ENCODE measurements around the gene HSPB9.

HSPB9 gene

GRCh38 chr17:42122371-42123303, at the start of gene HSPB9:
Gene HSPB9, plus strand, starts transcription at chr17:42122804. Its CDS starts 47 bp downstream, at chr17:42122851.
- no peak for TF ChIP-seq POLR2A (IDR thresholded peaks at IDR 0.05; ENCODE audit: low read depth, low read length)
- no peak for DNase-seq (ENCODE audit: insufficient read length, low spot score)
- no peak for FAIRE-seq

DNA sequence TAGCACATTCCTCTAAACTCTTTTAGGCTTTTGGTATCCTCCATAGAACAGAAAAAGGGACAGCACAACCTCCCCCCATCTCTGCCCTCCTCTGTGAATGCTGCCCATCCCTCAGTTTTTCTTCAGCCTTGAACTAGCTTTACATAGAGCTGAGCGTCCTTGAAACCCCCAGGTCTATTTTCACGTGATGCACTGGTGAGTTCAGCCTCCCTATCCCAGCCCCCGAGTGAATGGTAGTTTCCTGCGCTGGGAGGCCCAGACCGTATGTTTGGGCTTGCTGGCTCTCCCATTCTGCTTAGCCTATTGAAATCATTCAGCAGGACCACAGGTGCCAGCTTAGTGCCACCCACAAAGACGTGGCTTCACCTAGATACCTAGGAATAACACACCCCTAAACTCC, 46.8 kb upstream of the HSPB9 start:
- DNase-seq (ENCODE audit: insufficient read length, low spot score) (no peak), FAIRE-seq (no peak)
- TF ChIP-seq POLR2A (IDR thresholded peaks at IDR 0.05; ENCODE audit: low read depth, low read length), result no peak

- DNase-seq (ENCODE audit: insufficient read length, low spot score), result no peak
- FAIRE-seq, result no peak
- no peak for TF ChIP-seq POLR2A (IDR thresholded peaks at IDR 0.05; ENCODE audit: low read depth, low read length)
Observed at GRCh38 chr17:42076797-42077559, 45.6 kb upstream of the HSPB9 start.

- FAIRE-seq (no peak), DNase-seq (ENCODE audit: insufficient read length, low spot score) (no peak)
- no peak for TF ChIP-seq POLR2A (IDR thresholded peaks at IDR 0.05; ENCODE audit: low read depth, low read length)
Observed at GRCh38 chr17:42077755-42078154, 44.8 kb upstream of the HSPB9 start.

DNA sequence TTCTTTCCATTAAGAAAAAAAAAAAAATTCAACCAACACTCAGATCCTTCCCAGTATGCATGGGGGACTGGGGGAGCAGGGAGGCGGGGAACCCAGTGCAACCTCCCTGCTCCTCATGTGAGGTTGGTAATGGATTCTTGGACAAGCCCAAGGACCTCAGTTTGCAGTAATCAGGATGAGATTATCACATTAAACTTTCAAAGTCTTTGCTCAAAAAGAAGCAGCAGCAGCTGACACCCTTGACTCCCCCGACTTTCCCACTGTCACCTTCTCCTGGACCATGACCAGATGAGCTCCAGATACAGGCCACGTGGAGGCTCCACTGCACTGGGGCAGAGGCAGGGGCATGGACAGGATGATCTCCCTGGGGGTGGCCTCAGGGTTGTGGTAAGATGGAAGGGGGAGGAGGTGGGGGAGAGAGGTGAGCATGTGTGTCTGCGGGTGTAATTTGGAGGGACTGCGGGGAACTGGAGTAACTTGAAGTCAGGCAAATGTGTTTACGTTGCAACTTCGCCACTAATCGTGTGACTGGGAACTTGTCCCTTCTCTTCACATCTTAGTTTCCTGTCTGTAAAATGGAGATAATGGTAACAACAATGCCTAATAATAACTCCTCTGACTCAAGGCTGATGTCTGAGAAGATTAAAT, 44.1 kb upstream of the HSPB9 start:
- DNase-seq (ENCODE audit: insufficient read length, low spot score) (no peak), FAIRE-seq (no peak)
- TF ChIP-seq POLR2A (IDR thresholded peaks at IDR 0.05; ENCODE audit: low read depth, low read length), result no peak

GRCh38 chr17:42079541-42079940, 43.1 kb upstream of the HSPB9 start:
- no peak for TF ChIP-seq POLR2A (IDR thresholded peaks at IDR 0.05; ENCODE audit: low read depth, low read length)
- no peak for FAIRE-seq
- no peak for DNase-seq (ENCODE audit: insufficient read length, low spot score)

- DNase-seq (ENCODE audit: insufficient read length, low spot score), result no peak
- TF ChIP-seq POLR2A (IDR thresholded peaks at IDR 0.05; ENCODE audit: low read depth, low read length), result no peak
- no peak for FAIRE-seq
Observed at GRCh38 chr17:42081516-42082129, 41.0 kb upstream of the HSPB9 start.

- FAIRE-seq (no peak), DNase-seq (ENCODE audit: insufficient read length, low spot score) (no peak)
- no peak for TF ChIP-seq POLR2A (IDR thresholded peaks at IDR 0.05; ENCODE audit: low read depth, low read length)
Observed at GRCh38 chr17:42087042-42087701, 35.4 kb upstream of the HSPB9 start.

- TF ChIP-seq POLR2A (IDR thresholded peaks at IDR 0.05; ENCODE audit: low read depth, low read length), result no peak
- DNase-seq (ENCODE audit: insufficient read length, low spot score) (no peak), FAIRE-seq (no peak)
Observed at GRCh38 chr17:42087736-42088705, 34.6 kb upstream of the HSPB9 start.

- no peak for DNase-seq (ENCODE audit: insufficient read length, low spot score)
- no peak for TF ChIP-seq POLR2A (IDR thresholded peaks at IDR 0.05; ENCODE audit: low read depth, low read length)
- FAIRE-seq, result no peak
Observed at GRCh38 chr17:42088736-42089135, 33.9 kb upstream of the HSPB9 start.

DNA sequence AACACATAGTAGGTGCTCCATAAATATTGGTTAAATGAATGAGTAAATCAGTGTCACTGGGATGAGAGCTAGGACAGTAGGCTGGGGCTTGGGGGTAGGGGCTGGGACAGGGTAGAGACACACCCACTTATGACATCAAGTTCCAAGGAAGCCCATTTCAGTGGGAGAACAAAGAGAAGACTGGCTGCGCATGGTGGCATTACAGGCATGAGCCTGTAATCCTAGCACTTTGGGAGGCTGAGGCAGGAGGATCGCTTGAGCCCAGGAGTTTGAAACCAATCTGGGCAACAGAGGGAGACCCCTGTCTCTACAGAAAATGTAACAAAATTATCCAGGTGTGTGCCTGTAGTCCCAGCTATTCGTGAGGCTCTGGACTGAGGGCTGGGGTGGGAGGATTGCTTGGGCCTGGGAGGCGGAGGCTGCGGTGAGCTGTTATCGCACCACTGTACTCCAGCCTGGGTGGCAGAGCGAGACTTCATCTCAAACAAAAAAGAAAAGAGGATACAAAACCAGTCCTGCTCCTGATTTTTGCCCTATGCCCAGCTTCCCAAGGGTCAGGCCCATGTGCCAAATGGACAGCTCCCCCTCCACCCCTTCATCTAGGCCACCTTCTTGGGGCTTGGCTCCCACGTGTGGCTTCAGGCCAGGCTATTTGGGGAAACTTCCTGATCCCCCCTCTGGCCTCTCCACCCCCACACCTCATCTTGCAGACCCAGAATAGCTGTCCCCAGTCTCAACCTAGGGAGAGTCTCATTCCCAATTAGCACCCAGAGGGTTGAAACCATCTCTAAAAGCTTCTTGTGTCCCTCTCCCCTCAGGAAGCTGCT, 31.4 kb upstream of the HSPB9 start:
- DNase-seq (ENCODE audit: insufficient read length, low spot score) (no peak), FAIRE-seq (no peak)
- no peak for TF ChIP-seq POLR2A (IDR thresholded peaks at IDR 0.05; ENCODE audit: low read depth, low read length)
